GM19397 (cell line): ENCODE data around the gene CCN6.

Experiments
- ATAC-seq: cut with Tn5 transposase; IDR thresholded peaks from one replicate; pipeline ENCODE4 v1.9.1; 2021; ENCODE audit warnings: mild to moderate bottlenecking, moderate library complexity; ENCODE audit not compliant: unreplicated experiment

The CCN6 gene

DNA sequence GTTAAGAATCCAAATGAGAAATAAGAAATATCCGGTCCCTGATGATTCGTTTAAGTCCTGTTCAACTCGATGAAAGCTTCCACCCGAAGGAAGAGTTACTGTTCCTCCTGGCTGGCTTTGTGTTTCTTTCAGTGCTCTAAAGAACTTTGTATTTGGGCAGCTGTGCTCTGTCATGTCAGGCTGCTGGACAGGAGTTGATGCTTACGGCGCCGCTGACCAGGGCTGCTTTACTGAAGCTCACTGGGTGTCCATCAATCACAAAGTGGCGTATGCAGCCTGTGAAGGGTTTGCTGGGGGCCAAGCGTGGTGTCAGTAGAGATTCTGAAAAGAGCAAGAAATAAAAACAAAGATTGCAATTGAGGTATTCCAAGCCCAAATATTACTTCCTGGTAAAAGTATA lies 55.4 kb downstream of the CCN6 start:
- ATAC-seq, result no peak

DNA sequence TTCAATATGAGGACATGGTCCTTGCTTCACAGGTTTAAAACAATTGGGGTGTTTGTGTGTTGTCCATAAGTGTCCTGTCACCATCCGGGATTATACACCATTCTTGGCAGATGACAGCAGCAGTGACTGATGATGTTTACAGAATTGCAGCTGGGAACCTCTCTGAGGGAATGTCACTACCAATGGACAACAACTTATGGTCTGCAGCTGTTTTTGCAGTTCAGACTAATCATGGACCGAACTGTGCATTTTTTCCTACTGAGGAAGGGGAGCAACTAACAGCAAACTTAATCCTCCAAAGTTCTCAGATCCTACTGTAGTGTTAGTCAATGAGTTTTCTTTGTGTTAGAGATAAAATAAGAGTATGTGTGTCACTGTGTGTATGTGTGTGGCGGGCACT lies 59.5 kb downstream of the CCN6 start:
- no peak for ATAC-seq

DNA sequence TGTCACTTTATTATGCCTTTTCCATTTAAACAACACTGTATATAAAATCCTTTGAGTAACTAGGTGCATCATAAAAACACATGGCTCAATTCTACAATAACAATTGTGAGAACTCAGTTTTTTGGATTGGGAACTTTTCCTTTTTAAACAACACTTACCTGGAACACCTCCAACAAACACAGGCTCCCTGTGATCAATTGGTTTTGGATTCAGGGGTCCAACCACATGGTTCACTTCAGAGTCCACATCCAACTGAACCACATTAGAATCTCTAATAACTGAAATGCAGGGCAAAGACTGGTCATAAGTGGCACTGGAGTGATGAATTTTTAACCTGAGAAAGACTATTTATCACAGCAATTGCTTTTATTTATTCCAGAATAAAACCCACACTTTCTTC lies 60.0 kb downstream of the CCN6 start:
- no peak for ATAC-seq

DNA sequence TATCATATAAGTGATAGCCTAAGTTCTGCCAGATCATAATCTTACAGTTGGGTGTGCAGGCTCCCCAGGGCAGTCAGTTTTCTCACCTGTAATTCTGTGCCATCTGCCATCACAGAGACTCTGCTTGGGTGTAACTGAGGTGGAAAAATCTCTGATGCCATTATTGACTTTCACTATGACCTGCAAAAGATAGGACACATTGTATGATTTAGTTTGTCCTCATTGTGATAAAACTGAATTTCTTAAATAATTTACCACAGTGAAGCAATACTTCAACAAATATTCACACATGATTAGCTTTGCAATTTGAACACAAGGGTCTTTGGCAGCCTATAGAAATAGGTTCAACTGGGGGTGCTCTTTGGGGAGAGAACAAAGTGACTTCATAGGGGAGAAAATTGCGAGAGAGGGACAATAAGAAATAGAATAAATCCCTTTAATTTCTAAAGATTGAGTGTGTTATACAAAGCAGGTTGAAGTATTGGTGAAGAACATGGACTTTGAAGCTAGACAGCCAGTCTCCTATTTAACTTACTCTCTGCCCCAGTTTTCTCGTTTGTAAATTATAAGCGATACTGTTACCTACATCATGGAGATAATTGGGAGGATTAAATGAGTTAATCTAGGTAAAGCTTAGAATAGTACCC lies 60.8 kb downstream of the CCN6 start:
- no peak for ATAC-seq

DNA sequence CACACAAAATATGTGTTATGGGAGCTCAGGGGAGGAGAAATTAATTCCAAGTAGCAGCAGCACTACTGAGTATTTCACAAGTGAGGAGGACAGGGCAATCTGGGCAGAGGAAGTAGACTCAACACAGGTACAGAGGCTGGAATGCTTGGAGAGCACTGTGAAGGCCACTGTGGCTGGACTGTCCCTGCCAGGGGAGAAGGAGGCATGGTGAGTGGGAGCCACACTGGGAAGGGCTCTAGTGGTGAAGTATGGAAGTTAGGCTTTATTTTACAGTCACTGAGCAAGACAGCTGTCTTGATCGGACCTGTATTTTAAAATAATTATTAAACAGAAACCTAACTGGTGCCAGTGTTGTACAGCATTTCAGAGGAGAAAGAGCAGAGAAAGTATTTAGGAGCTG lies 62.3 kb downstream of the CCN6 start:
- ATAC-seq, result no peak

DNA sequence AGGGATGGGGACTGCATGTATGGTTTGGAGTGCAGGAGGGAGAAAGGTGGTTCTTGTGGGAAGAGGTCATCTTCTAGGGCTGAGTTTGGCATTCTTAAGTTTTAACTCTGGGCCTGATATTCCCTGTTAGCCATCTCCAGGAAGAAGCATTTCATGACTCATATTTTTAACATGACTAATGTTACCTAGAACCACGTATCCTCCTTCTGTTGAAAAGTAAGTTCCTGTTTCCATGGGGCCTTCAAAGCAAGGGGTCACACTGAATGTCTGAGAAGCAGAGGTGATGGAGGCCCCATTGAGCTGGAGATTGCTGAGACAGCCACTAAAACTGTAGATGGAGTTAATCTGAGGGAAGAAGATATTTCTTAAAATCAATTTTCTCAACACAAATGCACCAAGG lies 63.6 kb downstream of the CCN6 start:
- no peak for ATAC-seq

DNA sequence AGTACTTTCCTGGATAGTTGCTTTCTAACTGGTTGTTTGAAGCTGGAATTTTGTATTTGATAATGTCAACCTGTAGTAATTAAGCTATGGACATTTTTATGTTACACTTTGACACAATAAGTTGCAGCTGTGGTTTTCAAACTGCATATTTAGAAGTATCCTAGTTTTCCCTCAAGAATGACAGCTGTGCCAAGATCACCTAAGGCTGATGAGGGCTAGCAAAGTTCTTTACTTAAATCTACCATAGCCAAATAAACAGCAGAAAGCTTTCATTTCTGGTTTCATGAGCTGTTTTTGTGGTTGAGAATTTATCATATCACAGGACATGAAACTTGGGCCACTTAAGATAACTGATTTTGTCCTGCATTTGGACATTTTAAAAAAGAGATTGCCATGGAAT lies 64.1 kb downstream of the CCN6 start:
- ATAC-seq, result no peak
